Small intestine (tissue), 16 donors: ENCODE results near the gene FCF1. TPM values are rescaled to one million over a fixed set of nuclear protein-coding genes. Genes with fewer than 3 reads are reported as not detected.
A peak's percentile ranks its signal among the peaks of the same experiment; 100 is the strongest.

ENCODE experiments used
- DNase-seq, 2 donors: peaks; one replicate each; pipeline versions ENCODE4 v3.0.0 to v3.0.0-alpha.2; 2013
- FAIRE-seq: peaks from 2 replicates; lab custom pipeline; 2012; peaks lifted over from hg19 to GRCh38; lab: Jason Lieb, UNC
- H3K27ac ChIP-seq, 3 donors: one replicate each; pipeline ENCODE4 v1.5.1; 2013; ENCODE audit warnings: low read length in 2 of 3, mild to moderate bottlenecking in 2 of 3, control low read depth in 1 of 3, inconsistent platforms in 1 of 3, low read depth in 1 of 3, moderate library complexity in 1 of 3
- H3K27me3 ChIP-seq, 3 donors: one replicate each; pipeline ENCODE4 v1.6.1; 2013; ENCODE audit warnings: low read length in 3 of 3, inconsistent platforms in 1 of 3; ENCODE audit not compliant: control insufficient read depth in 3 of 3, insufficient read depth in 3 of 3
- H3K36me3 ChIP-seq, 3 donors: one replicate each; pipeline ENCODE4 v1.6.1; 2013; ENCODE audit warnings: low read length in 3 of 3, inconsistent platforms in 1 of 3, low read depth in 1 of 3, mild to moderate bottlenecking in 1 of 3, moderate library complexity in 1 of 3; ENCODE audit not compliant: control insufficient read depth in 3 of 3, insufficient read depth in 2 of 3
- H3K4me1 ChIP-seq, 3 donors: one replicate each; pipeline ENCODE4 v1.6.1; 2013; ENCODE audit warnings: low read length in 2 of 3, inconsistent platforms in 1 of 3, low read depth in 1 of 3, mild to moderate bottlenecking in 1 of 3, moderate library complexity in 1 of 3; ENCODE audit not compliant: control insufficient read depth in 3 of 3, insufficient read depth in 2 of 3
- H3K4me3 ChIP-seq, 3 donors: one replicate each; pipeline ENCODE4 v1.5.1; 2013; ENCODE audit warnings: low read length in 3 of 3, control low read depth in 1 of 3, inconsistent platforms in 1 of 3, low read depth in 1 of 3, mild to moderate bottlenecking in 1 of 3, moderate library complexity in 1 of 3
- H3K9me3 ChIP-seq, 2 donors: one replicate each; pipeline ENCODE4 v1.6.1; 2013; ENCODE audit warnings: low read depth in 1 of 2, low read length in 1 of 2; ENCODE audit not compliant: control insufficient read depth in 2 of 2, insufficient read depth in 1 of 2
- WGBS, 3 donors: extraction: QIAGEN DNeasy Blood & Tissue Kit; methylation state at CpG; one replicate each; pipeline ENCODE4 v1.1.7; 2013; 5-methylcytosine and 5-hydroxymethylcytosine counted together
- long read RNA-seq, 10 donors: transcript quantifications; one replicate each; lab custom pipeline, GENCODE V29; 2026
- polyA plus RNA-seq, 4 donors: library from polyadenylated mRNA; stranded (reverse) in 3 of 4; unstranded in 1 of 4; fragments of 200-250 nt in 3 of 4; fragments of 120-200 nt in 1 of 4; gene quantifications; one replicate each; pipeline versions ENCODE4 v1.2.1 to v1.2.3, GENCODE V29; 2013
- donor health status: healthy with polysubstance abuse.
- donor health status: control.
- donor health status: control.
- donor health status: Bipolar disorder and iron deficiency.
- donor health status: healthy.

The FCF1 gene, protein sequence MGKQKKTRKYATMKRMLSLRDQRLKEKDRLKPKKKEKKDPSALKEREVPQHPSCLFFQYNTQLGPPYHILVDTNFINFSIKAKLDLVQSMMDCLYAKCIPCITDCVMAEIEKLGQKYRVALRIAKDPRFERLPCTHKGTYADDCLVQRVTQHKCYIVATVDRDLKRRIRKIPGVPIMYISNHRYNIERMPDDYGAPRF
- 10 to 100 TPM; 11.9 to 40.0 (median 23.8) TPM for polyA plus RNA-seq
- long read RNA-seq, donor 1 = 0 reads
- long read RNA-seq, donor 2, full-length matches to known transcripts = 2 of 2 reads
- long read RNA-seq, donor 2, partial matches to known transcripts = 0 of 2 reads
- long read RNA-seq, donor 2, other reads (novel, unspliced or antisense) = 0 of 2 reads
- long read RNA-seq, donor 3, full-length matches to known transcripts = 5 of 5 reads
- long read RNA-seq, donor 3, partial matches to known transcripts = 0 of 5 reads
- long read RNA-seq, donor 3, other reads (novel, unspliced or antisense) = 0 of 5 reads
- long read RNA-seq, donor 4 = 0 reads
- long read RNA-seq, donor 5 = 0 reads
- long read RNA-seq, donor 6, full-length matches to known transcripts = 2 of 7 reads
- long read RNA-seq, donor 6, partial matches to known transcripts = 5 of 7 reads
- long read RNA-seq, donor 6, other reads (novel, unspliced or antisense) = 0 of 7 reads
- long read RNA-seq, donor 7 = 0 reads
- long read RNA-seq, donor 8, partial matches to known transcripts = 0 of 1 reads
- long read RNA-seq, donor 8, other reads (novel, unspliced or antisense) = 0 of 1 reads
- long read RNA-seq, donor 9, partial matches to known transcripts = 0 of 1 reads
- long read RNA-seq, donor 9, other reads (novel, unspliced or antisense) = 0 of 1 reads
- long read RNA-seq, donor 10, full-length matches to known transcripts = 4 of 4 reads
- long read RNA-seq, donor 10, partial matches to known transcripts = 0 of 4 reads
- long read RNA-seq, donor 10, other reads (novel, unspliced or antisense) = 0 of 4 reads

DNA sequence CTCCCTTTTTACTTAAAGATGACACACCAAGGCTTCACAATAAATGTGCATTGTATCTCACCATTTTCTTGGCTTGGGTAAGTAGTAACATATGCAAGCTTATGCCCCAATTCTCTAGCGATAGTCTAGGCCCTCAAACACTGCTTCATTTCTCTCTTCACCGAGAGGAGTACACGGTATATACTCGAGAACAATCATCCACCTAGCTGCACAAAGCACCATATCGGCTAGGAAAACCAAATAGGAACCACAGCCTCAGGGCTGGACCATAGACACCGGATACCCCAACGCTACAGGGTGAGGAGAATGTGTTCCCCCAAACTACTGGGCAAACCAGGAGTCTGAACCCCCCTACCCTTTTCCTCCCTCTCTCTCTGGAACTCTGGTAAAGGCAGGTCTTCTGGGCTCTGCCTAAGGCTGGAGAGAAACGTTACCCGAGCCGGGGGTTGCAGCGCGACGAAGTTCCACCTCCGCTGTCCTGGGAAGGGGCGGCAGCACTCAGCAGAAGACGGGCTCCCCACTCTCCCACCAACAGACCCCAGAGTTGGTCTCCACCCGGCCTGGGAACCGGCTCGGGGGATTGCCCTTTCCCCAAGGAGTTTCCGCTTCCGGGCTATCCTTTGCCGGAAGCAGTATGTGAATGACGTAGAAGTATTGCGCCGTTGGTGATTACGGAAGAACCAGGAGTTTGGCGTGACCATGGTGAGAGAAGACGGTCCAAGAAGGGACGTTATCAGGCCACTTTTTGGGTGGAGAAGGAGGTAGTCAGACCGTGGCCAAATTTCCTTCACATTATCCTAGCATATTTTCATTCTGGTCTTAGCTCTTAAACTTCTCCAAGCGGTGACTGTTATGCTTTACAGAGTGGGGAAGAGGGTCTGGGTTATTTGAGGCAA is at the start of gene FCF1, which contains the start of gene AREL1:
Gene FCF1, plus strand, starts transcription at position 646 of the 896 bp plus-strand sequence. Its CDS starts 54 bp downstream, at position 700.
Gene AREL1, minus strand, starts transcription at position 582 of the 896 bp plus-strand sequence. CDS start 27,465 bp downstream, outside the sequence.
- Histone ChIP-seq H3K27ac (peak within 1 kb of the TSS; percentile 53 to 87 (median 87)), H3K4me3 (peak within 1 kb of the TSS; percentile 79 to 86 (median 84)), H3K27me3 (no peaks in the 10 kb centered on the region), H3K9me3 (no peaks in the 10 kb centered on the region), H3K36me3 (peaks cover 1 to 6% (median 2%) of the 10 kb centered on the region in 3 donors), H3K4me1 (peaks cover 0 to 2% (median 0%) of the 10 kb centered on the region in 3 donors)
- no peak for FAIRE-seq
- WGBS, 3 donors = 0% methylated on average over 31 of the region's 31 CpGs
- peak; percentile 92 to 96 for DNase-seq

DNA sequence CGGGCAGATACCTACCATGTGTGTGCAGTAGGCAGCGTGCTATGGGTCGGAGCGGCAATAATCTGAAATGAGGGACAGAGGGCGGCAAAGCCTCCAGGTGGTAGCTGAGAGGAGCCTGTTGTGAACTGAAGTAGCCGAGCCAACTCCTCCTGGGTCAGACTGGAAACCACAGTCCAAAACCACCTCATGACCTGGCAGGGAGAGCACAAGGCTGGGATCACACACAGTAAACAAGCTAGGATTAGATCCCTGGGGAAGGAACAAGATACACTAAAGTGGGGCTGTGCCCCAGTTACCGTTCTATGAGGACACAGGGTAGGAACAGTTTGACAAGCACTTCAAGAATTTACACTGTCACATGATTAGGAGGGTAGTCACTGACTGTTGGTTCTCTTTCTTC is 49.1 kb upstream of the FCF1 start:
- WGBS, 3 donors = 94 to 96% (median 95%) methylated on average over 7 of the region's 7 CpGs
- peaks cover 10 to 41% (median 24%) of the 10 kb centered on the region in 3 donors for H3K36me3 ChIP-seq

DNA sequence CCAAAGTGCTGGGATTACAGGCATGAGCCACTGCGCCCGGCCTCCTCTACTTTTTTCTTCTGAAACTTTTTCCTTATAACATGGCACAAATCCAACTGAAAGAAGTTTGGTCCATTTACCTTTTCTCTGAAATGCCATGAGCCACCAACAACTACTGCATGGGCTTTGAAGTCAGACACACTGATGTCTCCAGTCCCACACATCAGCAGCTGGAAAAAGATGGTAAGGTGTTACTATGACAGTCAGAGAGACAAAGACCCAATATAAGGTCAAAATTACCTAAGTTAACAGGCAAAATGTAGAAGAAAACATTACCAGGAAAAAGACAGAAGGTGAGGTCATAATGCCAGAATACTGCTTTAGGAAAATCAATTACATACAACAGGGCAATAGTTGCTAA is 48.2 kb upstream of the FCF1 start:
- Histone ChIP-seq H3K36me3 (peaks cover 10 to 42% (median 25%) of the 10 kb centered on the region in 3 donors), H3K27me3 (no peaks in the 10 kb centered on the region)
- no peak for FAIRE-seq

More for the DNA sequence above, 49.1 kb upstream of the FCF1 start:
- FAIRE-seq = no peak
- H3K4me3 ChIP-seq = no peak overlapping the region
- no peaks in the 10 kb centered on the region for H3K9me3 ChIP-seq
- no peaks in the 10 kb centered on the region for H3K4me1 ChIP-seq
- H3K27ac ChIP-seq = no peak overlapping the region
- no peak for DNase-seq
- H3K27me3 ChIP-seq = no peaks in the 10 kb centered on the region

GRCh38 chr14:74667758-74668157 is 45.2 kb upstream of the FCF1 start:
- H3K4me3 ChIP-seq = no peak overlapping the region
- 52 to 69% (median 57%) methylated on average over 1 of the region's 1 CpG for WGBS, 3 donors
- FAIRE-seq (no peak), DNase-seq (no peak)
- H3K27ac ChIP-seq = no peak overlapping the region
- H3K36me3 ChIP-seq = peaks cover 18 to 35% (median 29%) of the 10 kb centered on the region in 3 donors
- H3K27me3 ChIP-seq = no peaks in the 10 kb centered on the region
- no peaks in the 10 kb centered on the region for H3K9me3 ChIP-seq
- no peaks in the 10 kb centered on the region for H3K4me1 ChIP-seq

More for the DNA sequence above, 48.2 kb upstream of the FCF1 start:
- Histone ChIP-seq H3K9me3 (no peaks in the 10 kb centered on the region), H3K4me3 (no peak overlapping the region), H3K27ac (no peak overlapping the region), H3K4me1 (no peaks in the 10 kb centered on the region)
- WGBS, 3 donors = 94 to 98% (median 97%) methylated on average over 2 of the region's 2 CpGs
- no peak for DNase-seq

GRCh38 chr14:74669256-74669655 is 43.7 kb upstream of the FCF1 start:
- Histone ChIP-seq H3K27ac (no peak overlapping the region), H3K9me3 (no peaks in the 10 kb centered on the region), H3K4me3 (no peak overlapping the region), H3K27me3 (no peaks in the 10 kb centered on the region), H3K36me3 (peaks cover 19 to 30% (median 25%) of the 10 kb centered on the region in 3 donors), H3K4me1 (no peaks in the 10 kb centered on the region)
- 82 to 92% (median 88%) methylated on average over 1 of the region's 1 CpG for WGBS, 3 donors
- DNase-seq = no peak
- FAIRE-seq = no peak

- no peak for FAIRE-seq
- H3K27ac ChIP-seq = no peak overlapping the region
- H3K4me1 ChIP-seq = no peaks in the 10 kb centered on the region
- H3K4me3 ChIP-seq = no peak overlapping the region
- no peaks in the 10 kb centered on the region for H3K9me3 ChIP-seq
- H3K36me3 ChIP-seq = peaks cover 16 to 31% (median 25%) of the 10 kb centered on the region in 3 donors
- no peak for DNase-seq
- 97 to 99% (median 98%) methylated on average over 10 of the region's 10 CpGs for WGBS, 3 donors
- no peaks in the 10 kb centered on the region for H3K27me3 ChIP-seq
Observed at GRCh38 chr14:74669846-74670245, 43.1 kb upstream of the FCF1 start.

DNA sequence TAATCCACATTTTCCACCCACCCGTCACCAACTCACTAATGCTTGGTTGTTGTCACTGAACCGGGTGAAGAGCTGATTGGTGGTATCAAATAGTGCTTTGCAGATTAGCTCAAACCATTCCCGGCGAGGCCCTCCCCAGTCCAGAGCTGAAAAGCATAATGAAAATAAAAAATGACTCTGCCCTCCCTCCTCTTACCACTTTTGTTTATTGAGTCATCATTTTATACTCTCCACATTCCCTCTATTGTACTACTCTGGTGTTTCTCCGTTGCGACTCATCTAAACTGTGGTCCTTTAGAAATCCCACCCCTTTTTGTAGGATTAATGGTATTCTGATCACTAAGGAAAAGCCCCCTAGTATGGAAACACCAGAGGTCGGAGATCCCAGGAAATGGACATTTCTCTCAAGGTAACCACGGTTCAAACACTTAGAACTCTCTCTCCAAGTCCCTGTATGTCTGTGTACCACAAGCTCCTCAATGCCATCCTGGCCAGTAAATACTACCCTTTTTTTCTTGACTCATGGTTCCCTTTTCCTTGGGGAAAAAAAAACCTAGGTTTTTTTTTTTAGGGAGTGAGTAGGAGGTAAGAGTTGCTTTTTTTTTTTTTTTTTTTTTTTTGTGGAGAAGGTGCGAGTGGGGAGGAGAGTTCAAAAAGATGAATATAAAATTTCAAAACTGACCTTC is 42.1 kb upstream of the FCF1 start:
- Histone ChIP-seq H3K9me3 (no peaks in the 10 kb centered on the region), H3K4me3 (no peak overlapping the region), H3K4me1 (no peaks in the 10 kb centered on the region), H3K27me3 (no peaks in the 10 kb centered on the region), H3K27ac (no peak overlapping the region), H3K36me3 (peaks cover 20 to 35% (median 28%) of the 10 kb centered on the region in 3 donors)
- 91 to 92% (median 92%) methylated on average over 9 of the region's 9 CpGs for WGBS, 3 donors
- no peak for DNase-seq
- no peak for FAIRE-seq
